Left renal pelvis (tissue), 4 donors: ENCODE data around the gene MICAL1. TPM values are rescaled to one million over a fixed set of nuclear protein-coding genes. Genes with fewer than 3 reads are reported as not detected.

Source experiments
- DNase-seq, 4 donors: peaks; one replicate each; pipeline ENCODE4 v3.0.0-alpha.2; 2013; ENCODE audit warnings: low read depth in 4 of 4, low spot score in 3 of 4
- polyA plus RNA-seq, 4 donors: library from polyadenylated mRNA; unstranded; fragments of 120-200 nt; gene quantifications; one replicate each; pipeline ENCODE4 v1.2.1, GENCODE V29; 2013; ENCODE audit not compliant: insufficient read length in 4 of 4

Gene MICAL1
- polyA plus RNA-seq, 4 donors = 19.1 to 45.9 (median 23.7) TPM

- no peak for DNase-seq
Measured at GRCh38 chr6:109456710-109457561, 1.4 kb upstream of the MICAL1 start.

GRCh38 chr6:109456111-109456583 lies 575 bp upstream of the MICAL1 start:
- no peak for DNase-seq

GRCh38 chr6:109454496-109455436 lies 806 bp downstream of the MICAL1 start:
- DNase-seq = no peak

GRCh38 chr6:109453594-109454495 lies 1.7 kb downstream of the MICAL1 start:
- DNase-seq = no peak

GRCh38 chr6:109453156-109453555 lies 2.4 kb downstream of the MICAL1 start:
- no peak for DNase-seq

GRCh38 chr6:109452181-109452580 lies 3.4 kb downstream of the MICAL1 start:
- no peak for DNase-seq

GRCh38 chr6:109451376-109451775 lies 4.2 kb downstream of the MICAL1 start:
- no peak for DNase-seq

GRCh38 chr6:109450801-109451200 lies 4.8 kb downstream of the MICAL1 start:
- DNase-seq = no peak

GRCh38 chr6:109449795-109450673 lies 5.5 kb downstream of the MICAL1 start:
- DNase-seq = no peak

GRCh38 chr6:109449064-109449794 lies 6.3 kb downstream of the MICAL1 start:
- no peak for DNase-seq

GRCh38 chr6:109448615-109449014 lies 7.0 kb downstream of the MICAL1 start:
- no peak for DNase-seq

- DNase-seq = no peak
Measured at GRCh38 chr6:109447878-109448555, 7.6 kb downstream of the MICAL1 start.

GRCh38 chr6:109447087-109447486 lies 8.5 kb downstream of the MICAL1 start:
- DNase-seq = no peak

- DNase-seq = no peak
Measured at GRCh38 chr6:109446541-109446940, 9.0 kb downstream of the MICAL1 start.

GRCh38 chr6:109446072-109446471 lies 9.5 kb downstream of the MICAL1 start:
- no peak for DNase-seq

- DNase-seq = no peak
Measured at GRCh38 chr6:109445382-109445781, 10.2 kb downstream of the MICAL1 start.

- no peak for DNase-seq
Measured at GRCh38 chr6:109443425-109443950, 12.1 kb downstream of the MICAL1 start.

- no peak for DNase-seq
Measured at GRCh38 chr6:109442393-109442924, 13.1 kb downstream of the MICAL1 start.
